HG03064 (cell line): Measurements from ENCODE around the gene TMTC2.

Experiments
- ATAC-seq: cut with Tn5 transposase; IDR thresholded peaks from one replicate; pipeline ENCODE4 v1.9.1; 2021; ENCODE audit warnings: low read depth; ENCODE audit not compliant: unreplicated experiment

The TMTC2 gene

GRCh38 chr12:82981150-82981549 lies 294.4 kb downstream of the TMTC2 start:
- ATAC-seq: no peak

DNA sequence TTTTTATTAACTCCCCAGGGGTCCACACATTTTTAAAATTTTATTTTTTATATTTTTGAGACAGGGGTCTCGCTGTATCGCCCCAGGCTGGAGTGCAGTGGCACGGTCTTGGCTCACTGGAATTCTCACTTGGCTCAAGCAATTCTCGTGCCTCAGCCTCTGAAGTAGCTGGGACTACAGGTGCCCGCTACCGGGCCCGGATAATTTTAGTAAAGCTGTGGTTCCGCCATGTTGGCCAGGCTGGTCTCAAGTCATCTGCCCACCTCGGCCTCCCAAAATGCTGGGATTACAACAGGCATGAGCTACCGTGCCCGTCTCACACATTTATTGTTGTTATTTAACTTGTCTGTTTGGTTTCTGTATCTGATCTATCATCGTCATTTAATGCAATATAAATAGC lies 307.4 kb downstream of the TMTC2 start:
- no peak for ATAC-seq

- ATAC-seq: peak; percentile 76
Measured at GRCh38 chr12:82996168-82996812, 309.6 kb downstream of the TMTC2 start.

DNA sequence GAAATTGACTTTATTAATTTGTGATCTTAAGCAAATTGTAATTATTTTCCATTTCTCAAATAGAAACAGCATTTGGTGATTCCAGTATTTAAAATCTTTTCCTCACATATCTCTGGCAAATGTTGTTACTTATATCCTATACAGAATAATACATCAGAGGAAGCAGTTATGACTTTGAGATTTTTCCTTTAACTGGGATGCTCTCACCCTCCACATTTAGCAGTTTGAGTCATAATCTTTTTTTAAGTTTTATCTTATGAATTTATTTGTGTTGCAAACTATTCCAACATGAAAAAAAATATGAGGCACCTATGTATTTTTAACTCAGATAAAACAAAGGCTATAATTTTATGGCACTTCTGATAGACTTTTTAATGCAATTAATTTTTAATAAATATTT lies 311.8 kb downstream of the TMTC2 start:
- ATAC-seq: no peak

GRCh38 chr12:83003026-83003425 lies 316.3 kb downstream of the TMTC2 start:
- ATAC-seq: no peak

- ATAC-seq: no peak
Measured at GRCh38 chr12:83005534-83006197, 319.0 kb downstream of the TMTC2 start.

DNA sequence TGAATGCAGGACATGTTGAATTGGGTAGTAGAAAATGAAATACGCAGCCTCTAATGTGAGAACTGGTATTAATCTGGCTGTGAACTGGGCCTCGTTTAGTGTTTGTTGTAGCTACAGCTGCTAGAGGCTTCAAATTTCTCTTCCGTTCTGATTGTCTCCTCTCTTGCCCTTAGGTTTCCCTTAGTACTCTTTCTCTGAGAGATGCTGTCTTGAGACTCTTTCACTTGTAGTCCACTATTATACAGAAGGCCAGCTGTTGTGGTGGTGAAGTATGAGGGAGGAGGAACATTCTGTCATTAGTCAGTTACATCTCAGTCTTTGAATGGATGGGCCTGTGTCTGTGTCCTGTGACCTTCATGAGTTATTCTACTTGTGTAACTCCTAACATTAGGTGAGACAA lies 322.0 kb downstream of the TMTC2 start:
- ATAC-seq: no peak

DNA sequence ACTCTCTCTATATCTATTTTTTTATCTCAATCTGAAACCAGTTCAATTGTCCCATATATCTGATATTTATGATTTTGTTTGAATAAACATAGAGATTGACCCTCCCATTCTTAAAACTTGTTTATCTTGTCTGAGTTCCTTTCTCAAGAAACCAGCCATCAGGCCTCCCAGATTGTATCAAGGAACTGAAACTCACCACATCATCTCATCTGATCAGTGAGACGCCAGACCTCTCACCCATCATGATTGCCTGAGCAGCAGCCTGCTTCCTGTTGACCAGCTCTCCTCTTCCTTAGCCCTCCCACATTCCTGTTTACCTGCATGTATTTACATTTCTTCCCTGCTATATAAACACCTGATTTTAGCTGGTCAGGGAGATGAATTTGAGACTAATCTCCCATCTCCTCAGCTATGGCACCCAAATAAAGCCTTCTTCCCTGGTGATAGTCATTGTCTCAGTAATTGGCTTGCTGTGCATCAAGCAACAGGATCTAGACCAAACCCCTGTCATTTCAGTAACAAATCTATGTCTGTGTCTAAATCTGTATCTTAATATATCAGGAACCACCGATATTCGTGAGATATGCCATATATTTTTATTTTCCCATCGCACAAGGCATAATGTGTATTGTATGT lies 323.6 kb downstream of the TMTC2 start:
- no peak for ATAC-seq

DNA sequence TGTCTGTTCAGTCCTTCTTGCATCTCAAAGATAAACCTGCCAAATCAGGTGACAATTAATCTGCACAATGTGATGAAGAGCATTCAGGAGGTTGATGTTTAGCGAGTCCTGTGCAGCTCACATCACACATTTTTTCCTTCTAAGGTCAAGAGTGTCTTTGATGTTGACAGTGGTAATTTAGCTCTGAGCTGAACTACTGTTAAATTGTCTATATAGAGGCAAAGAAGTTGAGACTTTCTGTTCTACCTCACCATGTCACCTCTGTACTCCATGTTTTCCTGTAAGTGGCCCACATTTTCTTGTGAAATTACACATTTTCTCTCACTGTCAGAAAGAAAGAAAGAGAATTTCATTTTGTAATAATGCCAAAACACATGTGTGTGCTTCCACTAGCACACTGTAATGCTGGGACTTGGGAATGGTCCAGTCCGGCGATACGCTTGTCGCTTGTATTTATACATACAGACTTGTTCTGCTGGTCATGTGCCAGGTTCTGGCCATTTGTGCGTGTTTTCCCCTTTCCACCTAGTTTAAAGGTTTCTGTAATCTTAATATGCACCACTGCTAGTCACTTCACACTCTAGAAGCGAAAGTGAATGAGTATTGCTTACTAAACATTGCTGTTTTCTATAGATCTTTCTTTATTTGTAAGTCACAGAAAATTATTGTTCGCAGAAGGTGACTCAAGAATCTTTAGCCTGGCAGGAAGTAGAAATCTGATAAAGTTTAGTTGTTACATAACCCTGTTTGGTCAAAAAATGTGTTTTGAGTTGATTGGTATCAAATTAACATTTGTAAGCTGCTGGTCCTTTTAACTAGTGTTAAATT lies 328.9 kb downstream of the TMTC2 start:
- ATAC-seq: no peak

DNA sequence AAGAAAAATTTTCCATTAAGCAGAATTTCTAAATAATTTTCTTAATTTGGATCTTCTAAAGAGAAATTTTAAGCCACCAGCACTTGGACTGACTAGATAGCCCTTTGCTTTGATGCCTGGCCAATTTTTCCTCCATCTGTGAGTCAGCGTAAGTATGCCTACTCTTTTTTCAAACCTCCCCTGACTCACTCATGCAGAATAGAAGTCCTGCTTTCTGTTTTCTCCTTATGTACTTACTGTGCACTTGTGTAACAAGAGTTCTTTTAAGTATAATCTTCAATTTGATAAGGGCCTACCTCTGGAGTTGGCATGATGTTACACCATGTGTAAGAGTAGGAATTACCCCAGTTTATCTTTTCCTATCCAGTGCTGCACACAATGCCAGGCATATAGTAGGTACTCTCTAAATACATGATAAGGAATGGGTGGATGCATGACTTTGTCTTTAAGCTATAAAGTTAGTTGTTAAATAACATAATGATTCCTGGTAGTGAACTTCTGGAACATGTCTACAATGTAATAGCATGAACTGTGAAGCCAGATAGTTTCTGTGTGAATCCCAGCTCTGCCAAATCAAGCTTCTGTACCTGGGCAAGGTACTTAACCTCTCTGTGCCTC lies 329.6 kb downstream of the TMTC2 start:
- ATAC-seq: no peak

GRCh38 chr12:83016991-83017390 lies 330.3 kb downstream of the TMTC2 start:
- ATAC-seq: no peak

- ATAC-seq: no peak
Measured at GRCh38 chr12:83018088-83018487, 331.4 kb downstream of the TMTC2 start.

GRCh38 chr12:83027021-83027723 lies 340.5 kb downstream of the TMTC2 start:
- no peak for ATAC-seq

DNA sequence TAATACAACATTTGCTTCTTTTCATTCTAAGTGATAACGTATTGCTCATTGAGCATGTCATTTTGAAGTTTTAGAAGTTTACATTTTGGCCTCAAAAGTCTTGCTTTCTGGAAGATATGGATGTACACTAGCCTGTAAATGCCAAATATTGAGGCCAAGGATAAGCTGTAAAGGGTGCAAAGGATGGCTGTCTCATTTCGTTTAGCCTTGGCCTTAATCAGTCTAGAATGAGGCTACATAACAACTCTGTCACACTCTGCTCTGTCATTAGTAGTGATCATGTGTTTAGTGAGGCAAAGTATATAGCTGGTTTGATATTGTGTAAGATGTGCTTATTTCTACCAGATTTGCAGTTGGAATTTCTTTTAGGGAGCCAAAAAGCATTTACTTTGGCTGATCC lies 344.5 kb downstream of the TMTC2 start:
- ATAC-seq: no peak

- no peak for ATAC-seq
Measured at GRCh38 chr12:83036847-83037246, 350.1 kb downstream of the TMTC2 start.

DNA sequence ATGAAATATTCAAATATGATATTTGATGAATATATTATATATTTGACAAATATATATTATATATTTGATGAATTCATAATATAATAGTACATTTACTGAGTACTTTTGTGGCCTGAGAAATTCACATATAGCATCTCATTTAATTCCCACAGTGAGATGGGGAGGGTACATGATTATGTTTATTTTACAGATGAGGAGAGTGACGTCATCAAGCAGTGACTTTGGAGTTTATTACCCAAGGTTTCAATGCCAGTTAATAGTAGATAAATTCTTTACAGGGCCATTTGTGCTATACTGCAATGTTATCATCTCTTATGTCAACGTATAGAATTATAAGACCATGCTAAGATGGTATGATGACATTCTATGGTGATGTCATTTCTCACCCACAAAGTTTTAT lies 352.7 kb downstream of the TMTC2 start:
- ATAC-seq: no peak

GRCh38 chr12:83040339-83040738 lies 353.6 kb downstream of the TMTC2 start:
- no peak for ATAC-seq

DNA sequence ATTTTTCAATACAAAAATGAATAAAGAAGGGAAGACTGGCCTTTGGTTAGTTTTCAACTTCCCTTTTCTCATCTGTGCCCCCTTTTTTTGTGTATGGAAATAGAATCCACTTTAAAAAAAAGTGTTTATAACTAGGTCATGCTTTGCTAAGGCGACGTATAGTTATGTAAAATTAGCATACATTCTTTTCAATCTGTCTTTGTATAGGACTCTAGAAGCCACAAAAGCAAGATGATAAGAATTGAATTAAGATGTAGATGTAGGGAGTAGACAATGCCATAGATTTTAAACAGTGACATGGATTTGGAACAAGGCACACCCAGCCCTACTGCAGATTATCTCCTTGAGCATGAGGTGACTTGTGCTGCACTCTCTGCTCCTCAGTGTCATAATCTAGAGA lies 354.3 kb downstream of the TMTC2 start:
- ATAC-seq: no peak

DNA sequence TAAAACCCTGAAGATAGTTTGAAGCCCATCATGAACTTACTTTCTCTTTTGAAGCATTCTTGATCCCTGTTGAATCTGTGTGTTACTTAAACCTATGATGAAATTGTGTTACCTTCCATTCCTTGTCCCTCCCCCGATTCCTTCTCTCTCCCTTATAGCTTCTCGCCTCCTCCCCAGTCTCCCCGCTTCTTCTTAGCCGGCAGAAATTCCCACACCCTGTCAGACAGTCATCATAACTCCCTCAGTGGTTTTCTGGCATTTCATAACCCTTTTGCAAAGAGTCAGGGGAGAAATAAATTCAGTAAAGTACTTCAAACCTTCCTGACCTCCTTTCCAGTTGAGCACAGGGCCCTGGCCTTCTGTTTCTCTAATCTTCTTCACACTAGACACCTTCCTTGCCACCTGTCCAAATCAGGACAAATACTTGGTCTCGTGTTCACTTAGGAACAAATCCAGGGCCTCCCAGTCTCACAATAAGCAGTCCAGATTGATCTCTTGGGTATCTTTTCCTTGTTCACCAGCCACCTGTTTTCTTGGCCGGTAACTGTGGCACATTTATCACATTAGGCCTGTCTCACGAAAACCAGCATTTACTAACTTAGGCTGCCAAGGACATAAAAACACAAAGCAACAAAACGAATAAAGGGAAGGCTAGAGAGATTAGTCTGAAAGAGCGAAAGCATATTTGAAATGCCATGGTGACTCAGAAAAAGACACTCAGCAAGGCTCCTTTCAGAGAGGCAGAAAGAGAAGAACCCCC lies 355.9 kb downstream of the TMTC2 start:
- ATAC-seq: no peak
